SK-N-SH (cell line): Measurements from ENCODE around the gene WIPF3. TPM values are rescaled to one million over a fixed set of nuclear protein-coding genes. Genes with fewer than 3 reads are reported as not detected.

ENCODE experiments used
- CTCF ChIA-PET: fragments of 300-600, 350-600 bp; formaldehyde crosslinking; extraction: SDS; loops from one replicate; lab custom pipeline; 2021; lab: Yijun Ruan, JAX
- POLR2A ChIA-PET: fragments of 350-600 bp; sonication (Branson Sonifier 250); formaldehyde crosslinking; extraction: SDS; loops from one replicate; lab custom pipeline; 2020; ENCODE audit warnings: antibody characterized with exemption, inconsistent platforms; lab: Yijun Ruan, JAX
- DNase-seq: peaks from one replicate; pipeline ENCODE4 v3.0.0; 2012
- H2AFZ ChIP-seq: fragments of 200-600 bp; sonication (generic); 2 replicates; pipeline ENCODE4 v1.8.1; 2016; ENCODE audit warnings: antibody characterized with exemption, mild to moderate bottlenecking, low read depth
- H3F3A ChIP-seq: fragments of 200-600 bp; sonication (generic); replicated peaks from 2 replicates; pipeline ENCODE3; 2016; ENCODE audit warnings: antibody characterized with exemption, mild to moderate bottlenecking; ENCODE audit not compliant: insufficient read depth
- H3K27ac ChIP-seq, 2 experiments: fragments of 200-500 bp in 1 of 2; fragments of 200-600 bp in 1 of 2; sonication (Bioruptor generic) in 1 of 2; sonication (generic), shearing (Covaris generic) in 1 of 2; 2 replicates each; pipeline versions ENCODE4 v1.5.1 to v1.6.1; 2014 to 2016; ENCODE audit warnings: low read depth in 2 of 2, inconsistent platforms in 1 of 2, low read length in 1 of 2, mild to moderate bottlenecking in 1 of 2, mixed read lengths in 1 of 2
- H3K27me3 ChIP-seq: fragments of 200-600 bp; sonication (generic), shearing (Covaris generic); 2 replicates; pipeline ENCODE4 v1.6.1; 2016; ENCODE audit warnings: mixed run types; ENCODE audit not compliant: insufficient read depth
- H3K36me3 ChIP-seq, 2 experiments: fragments of 200-500 bp in 1 of 2; fragments of 200-600 bp in 1 of 2; sonication (Bioruptor generic) in 1 of 2; sonication (generic) in 1 of 2; replicated peaks in 1 of 2; 2 replicates each; pipeline versions ENCODE3 to v1.5.1; 2014 to 2016; ENCODE audit warnings: low read length in 1 of 2, mild to moderate bottlenecking in 1 of 2; ENCODE audit not compliant: insufficient read depth in 2 of 2, control insufficient read depth in 1 of 2
- H3K4me1 ChIP-seq, 2 experiments: fragments of 200-500 bp in 1 of 2; fragments of 200-600 bp in 1 of 2; sonication (Bioruptor generic) in 1 of 2; sonication (generic), shearing (Covaris generic) in 1 of 2; 2 replicates each; pipeline versions ENCODE4 v1.5.1 to v1.6.1; 2014 to 2016; ENCODE audit warnings: low read depth in 1 of 2, low read length in 1 of 2, mixed run types in 1 of 2; ENCODE audit not compliant: insufficient read depth in 2 of 2, control insufficient read depth in 1 of 2
- H3K4me2 ChIP-seq: fragments of 200-600 bp; sonication (generic), shearing (Covaris generic); 2 replicates; pipeline ENCODE4 v1.6.1; 2017; ENCODE audit warnings: mixed run types
- H3K4me3 ChIP-seq, 2 experiments: fragments of 200-500 bp in 1 of 2; fragments of 200-600 bp in 1 of 2; sonication (Bioruptor generic) in 1 of 2; sonication (generic), shearing (Covaris generic) in 1 of 2; 2 replicates each; pipeline versions ENCODE4 v1.5.1 to v1.8.1; 2014 to 2016; ENCODE audit warnings: low read depth in 2 of 2, inconsistent platforms in 1 of 2, low read length in 1 of 2, mild to moderate bottlenecking in 1 of 2, mixed read lengths in 1 of 2, moderate library complexity in 1 of 2
- H3K79me2 ChIP-seq: fragments of 200-600 bp; sonication (generic); 2 replicates; pipeline ENCODE4 v1.8.1; 2017; ENCODE audit warnings: mild to moderate bottlenecking; ENCODE audit not compliant: insufficient read depth
- H3K9ac ChIP-seq: fragments of 200-600 bp; sonication (generic); 2 replicates; pipeline ENCODE4 v1.6.1; 2017; ENCODE audit warnings: mixed run types
- H3K9me2 ChIP-seq: fragments of 200-600 bp; sonication (generic); 2 replicates; pipeline ENCODE4 v1.6.1; 2017; ENCODE audit warnings: mixed run types
- H3K9me3 ChIP-seq: fragments of 200-600 bp; sonication (generic); 2 replicates; pipeline ENCODE4 v1.6.1; 2017; ENCODE audit warnings: mixed run types, mild to moderate bottlenecking, moderate library complexity
- H4K20me1 ChIP-seq: fragments of 200-600 bp; sonication (generic); 2 replicates; pipeline ENCODE4 v1.6.1; 2017; ENCODE audit warnings: mild to moderate bottlenecking, mixed run types; ENCODE audit not compliant: insufficient read depth
- CTCF ChIP-seq: fragments of 200-600 bp; sonication (generic); IDR thresholded peaks from 2 replicates; pipeline ENCODE4 v1.6.1; 2017; ENCODE audit warnings: antibody characterized with exemption, mild to moderate bottlenecking, moderate library complexity
- ELF1 ChIP-seq: IDR thresholded peaks from 2 replicates; pipeline ENCODE4 v1.4.0; 2012
- FOSL2 ChIP-seq: IDR thresholded peaks from 2 replicates; pipeline ENCODE4 v1.4.0; 2012; ENCODE audit warnings: low read depth, mild to moderate bottlenecking, moderate library complexity, borderline replicate concordance
- GABPA ChIP-seq: IDR thresholded peaks from 2 replicates; pipeline ENCODE4 v1.4.0; 2012; ENCODE audit warnings: low read depth, mild to moderate bottlenecking
- GATA2 ChIP-seq: sonication (generic); formaldehyde crosslinking; IDR thresholded peaks from 2 replicates; pipeline ENCODE4 v1.5.0; 2020; ENCODE audit warnings: mild to moderate bottlenecking, missing genetic modification reagents
- IRF3 ChIP-seq: fragments of 150-350 bp; IDR thresholded peaks from 2 replicates; pipeline ENCODE4 v1.6.1; 2016; ENCODE audit warnings: mild to moderate bottlenecking, low read depth, low read length
- MEF2A ChIP-seq: IDR thresholded peaks from 2 replicates; pipeline ENCODE4 v1.4.0; 2012; ENCODE audit warnings: low read depth, borderline replicate concordance
- MXI1 ChIP-seq: IDR thresholded peaks from 2 replicates; pipeline ENCODE4 v1.6.1; 2012; ENCODE audit warnings: mild to moderate bottlenecking, low read depth, low read length, improper control_type of control experiment
- NFIC ChIP-seq: IDR thresholded peaks from 2 replicates; pipeline ENCODE4 v1.4.0; 2012; ENCODE audit warnings: borderline replicate concordance
- PBX3 ChIP-seq: IDR thresholded peaks from 2 replicates; pipeline ENCODE4; 2012
- POLR2AphosphoS5 ChIP-seq: IDR thresholded peaks from 2 replicates; pipeline ENCODE4 v1.6.1; 2012; ENCODE audit warnings: low read depth, low read length
- RAD21 ChIP-seq: IDR thresholded peaks from 2 replicates; pipeline ENCODE4 v1.6.1; 2012; ENCODE audit warnings: mild to moderate bottlenecking, low read length
- RCOR1 ChIP-seq: fragments of 150-350 bp; IDR thresholded peaks from 2 replicates; pipeline ENCODE4 v1.6.1; 2017; ENCODE audit warnings: antibody characterized with exemption, low read length
- RXRA ChIP-seq: IDR thresholded peaks from 2 replicates; pipeline ENCODE4 v1.4.0; 2012; ENCODE audit warnings: low read depth, mild to moderate bottlenecking, borderline replicate concordance
- SMC3 ChIP-seq: IDR thresholded peaks from 2 replicates; pipeline ENCODE4 v1.6.1; 2012; ENCODE audit warnings: low read depth, low read length, improper control_type of control experiment
- TAF1 ChIP-seq: IDR thresholded peaks from 2 replicates; pipeline ENCODE4 v1.6.1; 2012; ENCODE audit warnings: low read depth, mild to moderate bottlenecking, low read length, moderate library complexity, borderline replicate concordance
- USF1 ChIP-seq: IDR thresholded peaks from 2 replicates; pipeline ENCODE4 v1.4.0; 2012; ENCODE audit warnings: low read depth, borderline replicate concordance
- USF2 ChIP-seq: fragments of 150-350 bp; IDR thresholded peaks from 2 replicates; pipeline ENCODE4 v1.6.1; 2017; ENCODE audit warnings: antibody characterized with exemption, low read length, low read depth, borderline replicate concordance
- YY1 ChIP-seq: IDR thresholded peaks from 2 replicates; pipeline ENCODE4 v1.4.0; 2012; ENCODE audit warnings: low read depth, mild to moderate bottlenecking
- WGBS: methylation state at CpG from one replicate; pipeline ENCODE4 v1.1.6; 2017; ENCODE audit warnings: low lambda C conversion rate; 5-methylcytosine and 5-hydroxymethylcytosine counted together
- polyA plus RNA-seq, 3 experiments: library from polyadenylated mRNA; depleted of rRNA; stranded (reverse); fragments of >200 nt; gene quantifications; 2 replicates each; pipeline ENCODE4 v1.2.3, GENCODE V29; 2012

WIPF3 gene
- polyA plus RNA-seq, 1 of the 3 experiments (the other 2 are of a cell fraction), result 0.02 TPM

- H3K4me3 ChIP-seq, result no peak overlapping the region
- no peak overlapping the region for H3K27ac ChIP-seq
- peaks cover 0 to 6% of the 10 kb centered on the region in 2 experiments; a peak in 1 of 4 replicates for H3K4me1 ChIP-seq
- no peak overlapping the region for H2AFZ ChIP-seq
- peaks cover 7% of the 10 kb centered on the region for H3F3A ChIP-seq
- no peaks in the 10 kb centered on the region for H3K27me3 ChIP-seq
- no peaks in the 10 kb centered on the region for H3K9me3 ChIP-seq
- TF ChIP-seq RAD21 (no peak), USF2 (no peak)
- no peak for DNase-seq
- H3K9me2 ChIP-seq, result no peaks in the 10 kb centered on the region
- H3K36me3 ChIP-seq, result peaks cover 13 to 60% of the 10 kb centered on the region in 2 experiments
- no peak overlapping the region for H3K4me2 ChIP-seq
- 96% methylated on average over 5 of the region's 5 CpGs for WGBS
- no peak overlapping the region for H3K9ac ChIP-seq
- no peaks in the 10 kb centered on the region for H4K20me1 ChIP-seq
- ChIA-PET POLR2A (no interaction called here), CTCF (interaction anchor here (1.0 to 19.0 kb wide), 12 partner anchors 13 to 173 kb away, joined by 3 to 365 read pairs (median 30); no protein-coding TSS in a partner anchor)
- no peaks in the 10 kb centered on the region for H3K79me2 ChIP-seq
Observed at GRCh38 chr7:29919790-29920189, 113.5 kb downstream of the WIPF3 start.

- H2AFZ ChIP-seq, result no peak overlapping the region
- no peaks in the 10 kb centered on the region for H3K79me2 ChIP-seq
- CTCF ChIA-PET, result interaction anchor here (1.0 to 19.0 kb wide), 41 partner anchors 12 to 643 kb away, joined by 3 to 365 read pairs (median 6); partner anchors contain the start of gene WIPF3
- WGBS, result 82% methylated on average over 5 of the region's 5 CpGs
- no peaks in the 10 kb centered on the region for H4K20me1 ChIP-seq
- H3K9ac ChIP-seq, result no peak overlapping the region
- peaks cover 7% of the 10 kb centered on the region for H3F3A ChIP-seq
- no peaks in the 10 kb centered on the region for H3K9me2 ChIP-seq
- no peak for DNase-seq
- TF ChIP-seq NFIC (no peak), SMC3 (no peak), RCOR1 (no peak), CTCF (no peak), USF1 (no peak), PBX3 (no peak), ELF1 (no peak), IRF3 (no peak), YY1 (no peak), MXI1 (no peak), RXRA (no peak), GABPA (no peak), POLR2AphosphoS5 (no peak), FOSL2 (no peak), GATA2 (CRISPR knock-in tag) (no peak), MEF2A (no peak), TAF1 (no peak)
- TF ChIP-seq, all 33 proteins: peak for 0
- no peaks in the 10 kb centered on the region for H3K9me3 ChIP-seq
- H3K4me1 ChIP-seq, result peaks cover 0 to 4% of the 10 kb centered on the region in 2 experiments; a peak in 1 of 4 replicates
- no peak overlapping the region for H3K4me3 ChIP-seq
- peaks cover 16 to 66% of the 10 kb centered on the region in 2 experiments for H3K36me3 ChIP-seq
- no peak overlapping the region for H3K27ac ChIP-seq
- POLR2A ChIA-PET, result interaction anchor here (1.3 kb wide), 1 partner anchor 42 kb away, joined by 4 read pairs; no protein-coding TSS in a partner anchor
- no peak overlapping the region for H3K4me2 ChIP-seq
- no peaks in the 10 kb centered on the region for H3K27me3 ChIP-seq
Observed at GRCh38 chr7:29920491-29920890, 114.2 kb downstream of the WIPF3 start.
